HG03571 (cell line): ENCODE measurements around the gene DAB2IP.
"Not testable (repeated sequence)": the region's sequence is repeated elsewhere in the genome, so short reads cannot be mapped to it uniquely, and the experiment has no call there.

ENCODE experiments used
- ATAC-seq: cut with Tn5 transposase; IDR thresholded peaks from one replicate; pipeline ENCODE4 v1.9.1; 2021; ENCODE audit not compliant: unreplicated experiment

The DAB2IP gene

GRCh38 chr9:121651295-121652020, at the start of gene DAB2IP:
TSS of gene DAB2IP (plus strand) at chr9:121651634. CDS start at chr9:121651776, 142 bp downstream.
- no peak for ATAC-seq

DNA sequence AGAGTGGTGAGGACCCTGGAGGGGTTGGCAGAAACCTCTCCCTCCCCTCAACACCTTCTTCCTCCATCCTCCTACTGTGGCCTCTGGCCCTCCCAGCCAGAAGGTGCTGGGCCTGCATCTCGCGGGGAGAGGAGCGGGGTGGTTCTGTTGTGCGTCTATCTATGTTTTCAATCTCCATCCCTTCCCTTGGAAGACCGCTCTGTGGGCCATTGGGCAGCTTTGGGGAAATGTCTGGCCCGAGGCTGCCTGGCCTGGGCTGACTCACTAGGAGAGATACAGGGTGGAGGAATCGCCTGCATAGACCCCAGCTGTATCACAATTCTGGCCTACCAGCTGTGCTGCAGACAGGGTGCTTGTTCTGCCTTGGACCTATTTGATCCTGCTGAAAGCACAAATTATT, 48.4 kb upstream of the DAB2IP start:
- ATAC-seq, result no peak

DNA sequence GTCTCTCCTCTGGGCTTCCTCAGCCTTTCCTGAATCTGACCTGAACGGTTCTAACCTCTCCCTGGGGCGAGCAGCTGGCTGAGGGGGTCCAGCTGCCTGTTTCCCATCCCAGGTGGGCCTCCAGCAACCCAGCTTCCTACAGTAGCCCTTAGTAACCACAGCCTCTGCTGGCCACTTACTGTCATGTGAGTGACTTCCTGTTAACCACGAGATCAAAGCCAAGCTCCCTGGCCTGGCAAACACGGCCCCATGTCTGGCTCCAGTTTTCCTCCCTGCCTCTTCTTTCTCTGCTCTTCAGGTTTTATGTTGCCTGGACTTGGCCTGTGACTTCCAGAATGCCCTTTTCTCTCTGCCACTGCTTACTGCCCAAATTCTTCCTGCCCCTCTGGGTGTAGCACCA, 47.2 kb upstream of the DAB2IP start:
- ATAC-seq, result no peak

DNA sequence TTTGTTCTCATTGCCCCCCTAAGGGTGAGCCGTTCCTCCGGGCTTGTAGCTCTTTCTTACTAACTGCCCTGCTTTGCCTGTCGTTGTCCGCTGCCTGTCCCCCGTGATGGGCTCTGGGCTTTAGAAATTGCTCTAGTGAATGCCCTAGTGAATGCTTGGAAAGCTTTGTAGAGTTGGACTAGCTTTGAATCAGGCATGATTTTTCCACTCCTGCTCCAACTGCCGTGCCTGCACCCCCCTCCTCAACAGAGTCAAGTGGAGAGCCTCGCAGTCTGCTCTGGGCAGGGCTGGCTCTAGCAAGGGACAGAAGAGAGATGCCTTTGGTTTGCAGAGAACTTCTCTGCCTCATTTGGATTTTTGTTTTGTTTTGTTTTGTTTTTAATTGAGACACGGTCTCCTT, 46.8 kb upstream of the DAB2IP start:
- no peak for ATAC-seq

- no peak for ATAC-seq
These were observed 43.8 kb upstream of the DAB2IP start for GRCh38 chr9:121607434-121608167.

DNA sequence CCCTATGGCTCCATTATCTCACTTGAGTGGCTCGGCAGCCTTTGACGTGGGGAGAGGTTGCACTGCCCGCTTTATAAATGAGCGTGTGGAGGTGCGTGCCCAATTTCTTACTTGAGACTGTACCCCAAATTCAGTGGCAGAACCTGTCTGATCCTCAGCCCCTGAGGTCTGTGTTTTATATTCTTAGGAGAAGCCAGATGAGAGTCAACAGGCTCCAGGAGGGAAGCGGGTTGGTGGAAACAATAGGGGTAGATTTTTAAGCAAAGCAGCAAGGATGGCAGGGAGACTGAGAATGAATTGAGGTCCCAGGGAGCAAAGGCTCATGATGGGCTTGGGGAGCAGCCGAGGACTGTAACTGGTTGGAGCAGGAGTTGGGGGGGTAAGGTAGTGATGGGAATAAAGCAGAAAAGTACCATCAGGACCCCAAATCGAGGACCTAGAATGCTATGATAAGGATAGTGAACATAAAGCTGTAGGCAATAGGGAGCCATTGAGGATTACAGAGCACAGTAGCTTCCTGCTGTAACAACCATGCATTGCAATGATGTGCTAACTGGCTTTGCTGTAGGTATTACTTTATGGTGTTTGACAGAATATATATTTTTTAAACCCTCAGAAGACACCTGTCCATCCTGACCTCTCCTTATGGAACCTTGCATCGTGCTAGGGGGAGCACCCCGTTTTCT, 43.1 kb upstream of the DAB2IP start:
- ATAC-seq, result no peak

DNA sequence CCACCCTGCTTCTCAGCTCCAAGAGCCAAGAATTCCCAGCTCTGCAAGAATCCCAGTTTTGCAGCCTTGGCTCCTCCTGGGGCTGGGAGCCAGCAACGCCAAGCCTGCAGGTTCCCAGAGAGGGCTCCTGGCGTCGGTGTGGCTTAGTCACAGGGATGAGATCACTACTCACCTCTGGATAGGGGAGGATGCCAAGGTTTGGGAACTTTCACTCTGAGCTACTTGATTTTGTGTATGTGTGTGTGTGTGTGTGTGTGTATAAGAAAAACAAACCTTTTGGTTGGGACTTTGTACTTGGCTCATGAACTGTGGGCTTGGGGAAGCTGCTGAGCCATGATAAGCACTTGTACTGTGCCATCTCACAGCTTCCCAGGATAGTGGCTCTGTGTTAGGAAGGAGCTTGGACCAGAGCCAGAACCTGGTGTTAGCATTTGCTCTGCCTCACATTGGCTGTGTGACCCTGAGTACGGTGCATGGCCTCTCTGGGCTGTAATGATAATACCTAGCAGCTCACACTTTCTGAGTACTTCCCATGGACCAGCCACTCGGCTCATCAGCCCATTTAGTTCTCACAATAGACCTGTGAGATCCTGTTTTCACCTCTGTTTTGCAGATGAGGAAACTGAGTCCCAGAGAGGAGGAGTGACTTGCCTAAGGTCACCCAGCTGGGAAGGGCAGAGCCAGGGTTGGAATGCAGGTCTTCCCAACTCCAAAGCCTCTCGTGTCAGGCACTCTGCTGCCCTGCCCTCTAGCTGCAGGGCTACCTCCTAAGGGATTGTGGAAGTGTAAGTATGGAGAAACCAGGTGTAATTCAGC, 41.4 kb upstream of the DAB2IP start:
- ATAC-seq, result no peak

- no peak for ATAC-seq
These were observed 40.8 kb upstream of the DAB2IP start for GRCh38 chr9:121610638-121610953.

DNA sequence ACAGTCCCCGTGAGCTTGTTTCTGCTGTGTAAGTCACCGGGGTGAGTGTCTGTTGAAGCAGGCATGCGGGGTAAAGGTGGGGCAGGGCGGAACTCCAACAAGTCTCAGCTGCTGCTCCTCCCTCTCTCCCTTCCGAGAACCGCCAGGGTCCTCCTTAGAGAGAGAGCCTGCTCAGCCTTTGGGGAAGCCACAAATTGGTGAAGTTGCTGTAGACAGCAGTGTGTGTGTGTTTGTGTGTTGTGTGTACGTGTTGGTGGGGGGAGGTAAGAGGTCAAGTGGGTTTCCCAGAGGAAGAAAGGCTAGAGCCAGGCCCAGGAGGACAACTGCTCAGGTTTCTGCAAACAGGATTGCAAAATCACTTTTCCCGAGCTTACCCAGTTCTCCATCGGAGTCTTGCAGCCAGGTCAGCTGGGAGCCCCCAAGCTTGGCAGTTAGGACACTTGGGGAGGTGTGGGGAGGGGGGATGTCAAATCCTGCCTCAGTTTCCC, 38.9 kb upstream of the DAB2IP start:
- no peak for ATAC-seq

DNA sequence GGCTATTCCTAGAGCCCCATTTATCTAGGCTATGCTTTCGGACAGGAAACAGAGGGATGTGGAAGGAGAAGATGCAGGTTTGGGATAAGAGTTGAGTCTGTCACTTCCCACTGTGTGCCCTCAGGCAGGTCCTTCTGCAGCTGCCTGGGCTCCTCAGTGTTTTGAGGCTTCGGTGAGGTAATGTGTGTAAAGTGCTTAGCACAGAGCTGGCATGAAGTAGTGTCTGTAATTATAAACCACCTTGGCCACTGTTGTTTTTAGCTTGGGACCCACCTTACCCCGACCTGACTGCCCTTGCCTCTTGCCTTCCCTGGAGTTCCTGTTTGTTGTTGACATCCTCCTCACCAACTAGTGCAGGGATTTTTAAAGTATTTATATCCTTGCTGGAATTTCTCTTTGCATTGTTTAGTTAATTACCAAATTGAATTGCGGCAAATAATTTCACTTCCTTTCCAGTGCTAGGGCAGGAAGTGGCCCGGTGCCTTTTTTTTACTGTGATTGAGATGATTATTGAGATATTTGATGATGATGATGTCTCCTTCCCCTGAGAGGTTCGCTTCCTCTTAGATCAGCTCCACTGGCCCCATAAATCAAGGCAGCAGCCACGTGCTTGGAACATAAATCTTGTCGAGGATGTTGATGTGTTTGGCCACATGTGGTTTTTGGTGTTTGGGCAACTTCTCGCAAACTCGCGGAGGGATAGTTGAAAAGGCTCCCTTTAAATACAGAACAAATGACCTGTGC, 38.3 kb upstream of the DAB2IP start:
- ATAC-seq, result no peak

- ATAC-seq, result no peak
These were observed 35.2 kb upstream of the DAB2IP start for GRCh38 chr9:121616123-121616755.

DNA sequence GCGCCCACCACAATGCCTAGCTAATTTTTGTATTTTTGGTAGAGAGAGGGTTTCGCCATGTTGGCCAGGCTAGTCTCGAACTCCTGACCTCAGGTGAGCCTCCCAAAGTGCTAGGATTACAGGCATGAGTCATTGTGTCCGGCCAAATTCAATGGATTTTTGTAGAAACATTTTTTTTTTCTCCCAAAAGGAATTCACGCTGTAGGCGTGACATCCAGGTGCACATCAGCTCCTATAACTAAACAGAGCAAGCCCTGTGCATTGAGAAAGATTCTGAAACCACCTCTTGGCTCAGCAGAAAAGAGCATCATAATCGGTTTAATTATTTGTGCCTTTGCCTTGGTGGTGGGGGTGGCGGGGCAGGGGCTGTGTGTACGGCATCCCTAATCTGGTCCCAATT, 32.9 kb upstream of the DAB2IP start:
- ATAC-seq, result no peak

DNA sequence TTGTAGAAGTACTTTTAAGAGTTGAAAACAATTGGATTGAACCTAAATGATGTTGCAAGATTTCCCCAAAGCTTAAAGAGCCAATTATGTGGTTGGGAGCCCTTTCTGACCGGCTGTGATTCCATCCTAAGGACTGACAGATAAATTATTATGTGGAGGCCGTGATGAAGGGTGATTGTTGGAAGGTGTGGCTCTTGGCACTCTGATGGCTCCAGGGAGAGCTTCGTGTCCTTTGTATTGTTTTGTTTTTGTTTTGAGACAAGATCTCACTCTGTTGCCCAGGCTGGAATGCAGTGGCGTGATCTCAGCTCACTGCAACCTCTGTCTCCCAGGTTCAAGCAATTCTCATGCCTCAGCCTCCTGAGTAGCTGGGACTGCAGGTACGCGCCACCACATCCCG, 32.5 kb upstream of the DAB2IP start:
- not testable (repeated sequence) for ATAC-seq

- ATAC-seq, result no peak
These were observed 31.7 kb upstream of the DAB2IP start for GRCh38 chr9:121619545-121620324.

DNA sequence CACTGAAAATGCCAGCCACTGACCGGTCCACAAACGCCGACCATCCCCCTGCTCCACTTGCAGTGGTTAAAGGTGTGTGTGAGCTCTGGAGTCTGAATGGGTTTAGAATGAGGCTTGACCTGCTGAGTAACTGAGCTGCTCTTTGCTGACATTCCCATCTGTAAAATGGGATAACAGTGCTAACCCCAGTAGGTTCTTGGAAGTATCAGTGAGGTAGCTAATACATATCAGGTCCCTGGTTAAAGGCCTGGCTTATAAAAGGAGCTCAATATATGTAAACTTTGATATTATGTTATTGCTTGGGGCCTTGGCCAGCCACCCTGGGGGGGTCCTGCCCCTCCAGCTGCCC, 31.1 kb upstream of the DAB2IP start:
- no peak for ATAC-seq

- no peak for ATAC-seq
These were observed 30.5 kb upstream of the DAB2IP start for GRCh38 chr9:121620777-121621449.

- no peak for ATAC-seq
These were observed 28.8 kb upstream of the DAB2IP start for GRCh38 chr9:121622387-121623203.

DNA sequence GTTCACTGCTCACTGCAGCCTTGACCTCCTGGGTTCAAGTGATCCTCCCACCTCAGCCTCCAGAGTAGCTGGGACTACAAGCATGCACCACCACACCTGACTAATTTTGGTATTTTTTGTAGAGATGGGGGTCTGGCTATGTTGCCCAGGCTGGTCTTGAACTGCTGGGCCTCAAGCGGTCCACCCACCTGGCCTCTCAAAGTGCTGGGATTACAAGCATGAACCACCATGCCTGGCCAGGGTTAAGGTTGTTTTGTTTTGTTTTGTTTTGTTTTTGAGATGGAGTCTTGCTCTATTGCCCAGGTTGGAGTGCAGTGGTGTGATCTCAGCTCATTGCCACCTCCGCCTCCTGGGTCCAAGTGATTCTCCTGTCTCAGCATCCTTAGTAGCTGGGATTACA, 28.0 kb upstream of the DAB2IP start:
- not testable (repeated sequence) for ATAC-seq
